ENCODE data around the gene GNAZ. TPM values are rescaled to one million over a fixed set of nuclear protein-coding genes. Genes with fewer than 3 reads are reported as not detected.

Gene GNAZ
- total and polyA plus RNA-seq, 12 donors = 1.3 to 4.2 (median 2.3) TPM

DNA sequence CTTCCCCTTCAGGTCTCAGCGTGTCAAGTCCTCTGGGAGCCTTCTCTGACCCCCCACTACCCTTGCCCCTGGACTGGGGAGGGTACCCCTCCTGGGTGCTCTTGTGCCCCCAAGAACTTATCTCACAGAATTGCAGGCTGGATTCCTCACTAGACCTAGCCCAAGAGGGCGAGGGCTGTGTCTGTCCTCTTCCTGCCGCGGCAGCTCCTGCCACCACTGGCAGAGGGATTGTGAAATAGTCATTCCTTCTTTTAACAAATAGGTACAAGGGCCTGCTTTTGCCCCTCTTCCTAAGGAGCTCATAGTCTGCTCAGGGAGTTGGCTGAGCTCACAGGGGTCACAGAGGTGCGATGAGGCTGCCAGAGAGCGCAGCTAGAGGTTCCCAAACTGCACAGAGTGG is 80.4 kb downstream of the GNAZ start:
- ATAC-seq (no peak), DNase-seq (no peak)
- peaks cover 0 to 6% (median 0%) of the 10 kb centered on the region in 7 donors for H3K27me3 ChIP-seq
- TF ChIP-seq CTCF (IDR thresholded peaks at IDR 0.05) = no peak
- H3K27ac ChIP-seq = peak overlapping the region in 1 of 10 donors; percentile 26
- H3K4me1 ChIP-seq = peaks cover 0 to 30% (median 12%) of the 10 kb centered on the region in 9 donors
- H3K36me3 ChIP-seq = no peaks in the 10 kb centered on the region
- no peak overlapping the region for H3K4me3 ChIP-seq
- 83 to 87% methylated on average over 6 of the region's 6 CpGs for WGBS, 2 donors
- intact Hi-C loops (cut with DNase I) = loop anchor here in 1 of 10 donors (2.0 kb wide), 1 partner anchor 20 kb away; no protein-coding TSS in a partner anchor
- H3K9me3 ChIP-seq = no peaks in the 10 kb centered on the region

GRCh38 chr22:23151827-23152226 is 81.5 kb downstream of the GNAZ start:
- Histone ChIP-seq H3K9me3 (no peaks in the 10 kb centered on the region), H3K27ac (peak overlapping the region in 1 of 10 donors; percentile 81), H3K27me3 (peaks cover 0 to 6% (median 0%) of the 10 kb centered on the region in 7 donors), H3K4me3 (no peak overlapping the region), H3K4me1 (peaks cover 0 to 22% (median 7%) of the 10 kb centered on the region in 9 donors), H3K36me3 (no peaks in the 10 kb centered on the region)
- ATAC-seq (no peak), DNase-seq (no peak)
- TF ChIP-seq CTCF (IDR thresholded peaks at IDR 0.05) = no peak
- intact Hi-C loops (cut with DNase I) = loop anchor here in 1 of 10 donors (2.0 kb wide), 1 partner anchor 19 kb away; no protein-coding TSS in a partner anchor
- 91 to 95% methylated on average over 16 of the region's 16 CpGs for WGBS, 2 donors

DNA sequence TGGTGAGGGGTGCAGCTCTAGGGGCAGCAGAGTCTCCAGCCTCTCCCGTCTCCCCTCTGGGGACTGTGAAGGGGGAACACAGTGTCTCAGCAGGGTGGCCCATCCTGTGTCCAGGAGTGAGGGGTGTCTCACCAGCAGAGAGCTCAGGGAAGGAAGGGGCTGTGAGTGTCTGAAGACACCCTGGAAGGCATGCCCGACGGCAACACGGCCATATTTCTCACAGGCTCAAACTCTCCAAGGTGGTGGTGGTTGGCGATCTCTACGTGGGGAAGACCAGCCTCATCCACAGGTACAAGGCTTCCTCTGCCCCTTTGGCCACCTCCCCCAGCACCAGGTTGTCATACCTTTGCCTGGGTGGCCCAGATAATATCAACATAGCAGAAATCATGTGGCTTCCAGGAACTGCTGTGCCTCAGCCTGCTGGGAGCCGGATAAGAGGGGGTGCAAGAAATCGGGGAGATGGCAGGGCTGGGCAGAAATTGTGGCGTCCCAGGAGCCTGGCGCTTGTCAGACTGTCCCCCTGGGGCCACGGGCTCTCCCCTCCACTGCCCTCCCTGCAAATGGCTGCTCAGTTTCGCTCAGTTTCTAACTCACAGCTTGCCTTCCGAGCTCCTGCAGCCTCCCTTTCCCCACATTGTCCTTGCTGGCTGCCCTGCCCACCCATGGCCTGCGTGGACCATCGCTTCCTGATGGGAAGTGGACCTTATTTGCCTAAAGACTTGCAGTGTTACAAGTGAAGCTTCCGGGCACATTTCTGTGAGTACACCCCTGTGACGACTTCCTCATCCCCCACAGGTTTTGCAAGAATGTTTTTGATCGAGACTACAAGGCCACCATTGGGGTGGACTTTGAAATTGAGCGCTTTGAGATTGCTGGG is 82.2 kb downstream of the GNAZ start:
- no peak for TF ChIP-seq CTCF (IDR thresholded peaks at IDR 0.05)
- Histone ChIP-seq H3K9me3 (no peaks in the 10 kb centered on the region), H3K27ac (peak overlapping the region in 2 of 10 donors; percentile 44 to 81), H3K4me3 (peak overlapping the region in 1 of 10 donors; percentile 3), H3K4me1 (peaks cover 0 to 22% (median 7%) of the 10 kb centered on the region in 9 donors), H3K36me3 (no peaks in the 10 kb centered on the region), H3K27me3 (peaks cover 0 to 6% (median 0%) of the 10 kb centered on the region in 7 donors)
- ATAC-seq (peak in 5 of 8 donors; percentile 32 to 52 (median 45)), DNase-seq (no peak)
- 78 to 83% methylated on average over 19 of the region's 19 CpGs for WGBS, 2 donors
- intact Hi-C loops (cut with DNase I) = no loop called here

DNA sequence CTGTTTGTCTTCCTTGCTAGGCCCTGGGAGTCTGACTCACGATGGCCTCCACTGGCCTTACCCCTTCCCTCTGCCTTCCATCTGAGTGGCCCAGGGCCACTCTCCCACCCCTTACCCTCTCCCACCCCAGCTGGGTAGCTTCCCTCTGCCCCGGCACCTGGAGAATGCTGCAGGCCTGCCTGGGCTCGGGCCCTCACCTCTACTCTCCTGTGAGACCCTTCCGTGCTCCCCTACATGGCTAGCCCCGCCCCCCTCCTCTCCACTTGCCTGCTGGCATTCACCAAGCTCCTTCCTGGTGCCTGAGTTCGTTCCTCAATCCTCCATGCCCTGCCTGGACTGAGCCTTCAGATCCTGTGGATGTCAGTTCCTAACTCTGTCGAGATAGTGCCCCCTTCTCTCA is 83.7 kb downstream of the GNAZ start:
- no peaks in the 10 kb centered on the region for H3K36me3 ChIP-seq
- TF ChIP-seq CTCF (IDR thresholded peaks at IDR 0.05) = no peak
- H3K4me3 ChIP-seq = no peak overlapping the region
- intact Hi-C loops (cut with DNase I) = no loop called here
- H3K27ac ChIP-seq = peak overlapping the region in 1 of 10 donors; percentile 81
- H3K27me3 ChIP-seq = peaks cover 0 to 6% (median 0%) of the 10 kb centered on the region in 7 donors
- 79 to 84% methylated on average over 7 of the region's 7 CpGs for WGBS, 2 donors
- no peak for ATAC-seq
- H3K9me3 ChIP-seq = no peaks in the 10 kb centered on the region
- peaks cover 0 to 22% (median 7%) of the 10 kb centered on the region in 9 donors for H3K4me1 ChIP-seq
- no peak for DNase-seq
